SH-SY5Y (cell line): ENCODE measurements around the gene NYNRIN.

Source experiments
- GATA2 ChIP-seq: IDR thresholded peaks from 2 replicates; pipeline ENCODE4 v1.6.1; 2011; ENCODE audit warnings: mild to moderate bottlenecking, low read depth, low read length
- GATA3 ChIP-seq: IDR thresholded peaks from 2 replicates; pipeline ENCODE4 v1.6.1; 2011; ENCODE audit warnings: low read depth, mild to moderate bottlenecking, low read length, moderate library complexity

- TF ChIP-seq GATA2 (no peak), GATA3 (no peak)
Observed at GRCh38 chr14:24434676-24435075, 35.9 kb downstream of the NYNRIN start.
